Measurements from ENCODE around the gene MRPL22. TPM values are rescaled to one million over a fixed set of nuclear protein-coding genes. Genes with fewer than 3 reads are reported as not detected.

The MRPL22 gene
- total and polyA plus RNA-seq, 2 of the 4 experiments (the other 2 are of a cell fraction) = 13.3 to 58.0 TPM

GRCh38 chr5:154896562-154897165 lies 44.2 kb upstream of the MRPL22 start:
- H3K4me2 ChIP-seq (ENCODE audit: low read depth, low read length) = no peak overlapping the region
- no peaks in the 10 kb centered on the region for H4K20me1 ChIP-seq (ENCODE audit: insufficient read depth, low read length)
- H3K36me3 ChIP-seq (ENCODE audit: control insufficient read depth, insufficient read depth, low read length) = peaks cover 40% of the 10 kb centered on the region
- H2AK9ac ChIP-seq (replicated peaks; ENCODE audit: low read depth, low read length, poor library complexity) = no peak overlapping the region
- ATAC-seq (ENCODE audit: low read depth) (no peak), DNase-seq (no peak)
- H3K14ac ChIP-seq (replicated peaks; ENCODE audit: low read depth, low read length) = no peak overlapping the region
- no peaks in the 10 kb centered on the region for H3K9me3 ChIP-seq (ENCODE audit: control insufficient read depth, insufficient read depth, low read length)
- no peak overlapping the region for H4K8ac ChIP-seq (ENCODE audit: low read depth in 2 of 2, low read length in 2 of 2)
- no peak overlapping the region for H3K27ac ChIP-seq (ENCODE audit: insufficient read depth, low read length)
- no peaks in the 10 kb centered on the region for H3K27me3 ChIP-seq (ENCODE audit: control insufficient read depth, insufficient read depth, low read length)
- H3K23ac ChIP-seq (ENCODE audit: low read depth, low read length) = no peak overlapping the region
- POLR2A ChIA-PET (ENCODE audit: unreplicated experiment) = no interaction called here
- H2BK20ac ChIP-seq (ENCODE audit: low read depth, low read length) = no peak overlapping the region
- H3K9ac ChIP-seq (ENCODE audit: low read depth, low read length) = no peak overlapping the region
- dilution Hi-C loops (cut with HindIII; ENCODE audit: low sequenced_read_pairs, unreplicated experiment) (no loop called here), intact Hi-C loops (cut with micrococcal nuclease) (no loop called here), in situ Hi-C loops (cut with MboI; ENCODE audit: low sequenced_read_pairs) (no loop called here)
- H4K91ac ChIP-seq (ENCODE audit: insufficient read depth, low read depth, low read length) = no peak overlapping the region
- no peak overlapping the region for H2BK5ac ChIP-seq (ENCODE audit: low read depth, low read length, poor library complexity, severe bottlenecking)
- no peak overlapping the region for H3K4ac ChIP-seq (ENCODE audit: low read depth, low read length)
- BruUV-seq (replicated peaks) = no TSS peak
- H2AFZ ChIP-seq (replicated peaks; ENCODE audit: low read length, poor library complexity) = no peak overlapping the region
- no peak overlapping the region for H4K5ac ChIP-seq (ENCODE audit: low read depth, low read length)
- H3K79me1 ChIP-seq (ENCODE audit: low read depth in 1 of 2, low read length in 2 of 2) = no peaks in the 10 kb centered on the region
- CTCF ChIA-PET = no interaction called here
- no peak overlapping the region for H2BK15ac ChIP-seq (ENCODE audit: low read depth, low read length)
- H3K4me1 ChIP-seq (ENCODE audit: control insufficient read depth, insufficient read depth, low read length) = no peaks in the 10 kb centered on the region
- H2AK5ac ChIP-seq (ENCODE audit: low read depth, low read length) = no peak overlapping the region
- no peak overlapping the region for H3K56ac ChIP-seq (ENCODE audit: extremely low read depth, insufficient read depth, low read length)
- no peak overlapping the region for H3K4me3 ChIP-seq (ENCODE audit: insufficient read depth, low read depth, low read length)
- no peaks in the 10 kb centered on the region; the same call in 1 of the 2 replicates for H3K9me1 ChIP-seq (ENCODE audit: insufficient read depth, low read length)
- TF ChIP-seq ELK1 (IDR thresholded peaks at IDR 0.05; ENCODE audit: borderline replicate concordance, low read depth, low read length) = no peak
- TF ChIP-seq NFE2L2 (IDR thresholded peaks at IDR 0.05; ENCODE audit: low read depth, low read length) = no peak
- TF ChIP-seq RCOR1 (IDR thresholded peaks at IDR 0.05; ENCODE audit: insufficient replicate concordance, low read length) = no peak
- TF ChIP-seq MAFK (IDR thresholded peaks at IDR 0.05; ENCODE audit: low read depth, low read length) = no peak
- no peak for TF ChIP-seq FOS (IDR thresholded peaks at IDR 0.05; ENCODE audit: low read depth, low read length)
- TF ChIP-seq RAD21 (IDR thresholded peaks at IDR 0.05; ENCODE audit: low read length) = no peak
- no peak for TF ChIP-seq USF2 (IDR thresholded peaks at IDR 0.05; ENCODE audit: low read depth, low read length)
- no peak for TF ChIP-seq POLR2A (IDR thresholded peaks at IDR 0.05; ENCODE audit: low read depth, low read length)
- no peak for TF ChIP-seq CHD1 (IDR thresholded peaks at IDR 0.05; ENCODE audit: low read depth, low read length)
- no peak for TF ChIP-seq MAZ (IDR thresholded peaks at IDR 0.05; ENCODE audit: borderline replicate concordance, low read depth, low read length)
- no peak overlapping the region for H3K18ac ChIP-seq (ENCODE audit: low read depth, low read length)
- no peak overlapping the region for H2BK120ac ChIP-seq (ENCODE audit: low read depth, low read length)
